K562 (cell line): ENCODE data around the gene ZFPM1. TPM values are rescaled to one million over a fixed set of nuclear protein-coding genes. Genes with fewer than 3 reads are reported as not detected.

ENCODE experiments used
- HDAC3 ChIP-seq: fragments of 450-650 bp; IDR thresholded peaks from 2 replicates; pipeline ENCODE4 v1.6.1; 2018; ENCODE audit warnings: borderline replicate concordance, mild to moderate bottlenecking, moderate library complexity; ENCODE audit not compliant: partially characterized antibody
- NFIC ChIP-seq: fragments of 450-650 bp; IDR thresholded peaks from 2 replicates; pipeline ENCODE4 v1.6.1; 2017; ENCODE audit warnings: mild to moderate bottlenecking, inconsistent platforms
- PHF21A ChIP-seq: fragments of 450-650 bp; IDR thresholded peaks from 2 replicates; pipeline ENCODE4 v1.6.1; 2017; ENCODE audit warnings: low read depth, borderline replicate concordance
- PRPF4 ChIP-seq: fragments of 200-400 bp; formaldehyde crosslinking; IDR thresholded peaks from one replicate; pipeline ENCODE4 v1.6.1; 2017; ENCODE audit warnings: low read length, low read depth, mild to moderate bottlenecking; ENCODE audit not compliant: insufficient read depth, poor library complexity, severe bottlenecking
- PTBP1 ChIP-seq: fragments of 200-400 bp; formaldehyde crosslinking; IDR thresholded peaks from 2 replicates; pipeline ENCODE4 v1.6.1; 2017; ENCODE audit warnings: low read depth, low read length
- TOE1 ChIP-seq, 2 experiments: fragments of 450-650 bp in 1 of 2; sonication (generic) in 1 of 2; formaldehyde crosslinking in 1 of 2; IDR thresholded peaks; 2 replicates each; pipeline versions ENCODE4 v1.7.1 to v1.8.0; 2016 to 2022; ENCODE audit warnings: borderline replicate concordance in 2 of 2, mild to moderate bottlenecking in 2 of 2, antibody characterized with exemption in 1 of 2, inconsistent platforms in 1 of 2, low read depth in 1 of 2, missing genetic modification reagents in 1 of 2, moderate library complexity in 1 of 2
- ZEB2 ChIP-seq: fragments of 450-650 bp; IDR thresholded peaks from 2 replicates; pipeline ENCODE4 v1.6.1; 2016
- ZNF668 ChIP-seq: fragments of 250-450 bp; sonication (Bioruptor Pico); IDR thresholded peaks from 2 replicates; pipeline ENCODE4 v1.8.0; 2022; ENCODE audit warnings: mild to moderate bottlenecking, inconsistent platforms
- ZNF696 ChIP-seq: fragments of 250-450 bp; sonication (Bioruptor Pico); conservative IDR thresholded peaks from 2 replicates; pipeline ENCODE4 v1.4.0; 2020; ENCODE audit warnings: mild to moderate bottlenecking, moderate library complexity
- polyA plus RNA-seq, 8 experiments: library from polyadenylated mRNA; depleted of rRNA in 4 of 8; stranded (reverse) in 5 of 8; unstranded in 3 of 8; fragments of >200 nt; fragmentation: Nextera tagmentation in 2 of 8; fragmentation: Illumina TruSeq in 1 of 8; extraction: Ambion mirVana in 2 of 8; extraction: Trizol in 1 of 8; gene quantifications; 2 replicates each; pipeline versions ENCODE4 v1.2.1 to v1.2.3, GENCODE V29; 2011 to 2014; ENCODE audit warnings: inconsistent platforms in 1 of 8, missing spikeins in 1 of 8
- total RNA-seq, 7 experiments: library from RNA; depleted of rRNA in 6 of 7; stranded (reverse); fragments of >200 nt in 6 of 7; fragmentation: Illumina TruSeq in 2 of 7; extraction: Trizol in 2 of 7; gene quantifications; 2 replicates each; pipeline versions ENCODE4 v1.2.1 to v1.2.3, GENCODE V29; 2011 to 2021; ENCODE audit warnings: low replicate concordance in 1 of 7
- TF ChIP-seq, protein P1 (sequence below), 2 experiments: fragments of 450-650 bp; formaldehyde crosslinking in 1 of 2; IDR thresholded peaks; 2 replicates each; pipeline versions ENCODE4 v1.4.0 to v1.6.1; 2014 to 2020; ENCODE audit warnings: mild to moderate bottlenecking in 2 of 2, borderline replicate concordance in 1 of 2, low read depth in 1 of 2
- TF ChIP-seq, protein P2 (sequence below): IDR thresholded peaks from 3 replicates; pipeline ENCODE4 v1.6.1; 2011; ENCODE audit warnings: borderline replicate concordance, mild to moderate bottlenecking; ENCODE audit not compliant: insufficient read length, insufficient read depth
- TF ChIP-seq, protein P3 (sequence below): sonication (generic); formaldehyde crosslinking; IDR thresholded peaks from 2 replicates; pipeline ENCODE4 v1.8.1; 2023; ENCODE audit warnings: mild to moderate bottlenecking, missing genetic modification reagents

The ZFPM1 gene
- total and polyA plus RNA-seq, 9 of the 15 experiments (the other 6 are each of a cell fraction or from before 2014, with no cell fraction given): 0.03 to 35.9 (median 1.4) TPM

DNA sequence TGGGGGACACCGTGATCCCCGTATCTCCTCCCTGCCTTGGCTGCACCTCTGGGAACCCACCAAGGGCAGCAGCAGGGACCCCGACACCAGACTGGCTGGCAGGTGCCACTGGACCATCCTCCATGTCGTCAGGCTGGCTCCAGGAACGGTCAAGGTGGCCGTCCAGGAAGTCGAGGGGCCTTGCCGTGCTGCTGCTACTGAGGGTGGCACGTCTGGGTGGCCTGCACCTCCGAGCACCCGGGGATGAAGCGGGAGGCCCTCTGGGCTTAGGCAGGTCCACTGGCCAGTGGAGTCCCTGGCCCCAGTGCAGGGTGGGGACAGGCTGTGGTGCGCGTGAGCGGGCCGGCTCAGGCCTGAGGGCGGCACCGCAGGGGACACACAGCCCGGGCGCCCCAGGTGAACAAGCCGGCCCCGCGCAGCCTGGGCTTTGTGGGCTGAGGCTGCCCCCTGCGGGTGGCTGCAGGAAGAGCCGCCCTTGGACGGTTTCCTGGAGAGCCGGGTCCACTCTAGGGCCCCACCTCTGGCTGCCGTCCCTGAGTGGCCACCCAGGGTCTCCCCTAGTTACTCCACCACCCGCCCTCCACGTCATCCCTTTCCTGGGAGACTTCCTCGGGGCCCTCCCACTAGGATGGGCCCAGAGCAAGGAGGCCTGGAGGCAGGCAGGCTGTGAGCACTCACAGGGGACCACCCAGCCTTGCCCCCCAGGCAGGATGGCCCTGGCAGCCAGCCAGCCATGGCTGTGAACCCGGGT lies 74.3 kb downstream of the ZFPM1 start (continued):
- TF ChIP-seq, protein P1, sequence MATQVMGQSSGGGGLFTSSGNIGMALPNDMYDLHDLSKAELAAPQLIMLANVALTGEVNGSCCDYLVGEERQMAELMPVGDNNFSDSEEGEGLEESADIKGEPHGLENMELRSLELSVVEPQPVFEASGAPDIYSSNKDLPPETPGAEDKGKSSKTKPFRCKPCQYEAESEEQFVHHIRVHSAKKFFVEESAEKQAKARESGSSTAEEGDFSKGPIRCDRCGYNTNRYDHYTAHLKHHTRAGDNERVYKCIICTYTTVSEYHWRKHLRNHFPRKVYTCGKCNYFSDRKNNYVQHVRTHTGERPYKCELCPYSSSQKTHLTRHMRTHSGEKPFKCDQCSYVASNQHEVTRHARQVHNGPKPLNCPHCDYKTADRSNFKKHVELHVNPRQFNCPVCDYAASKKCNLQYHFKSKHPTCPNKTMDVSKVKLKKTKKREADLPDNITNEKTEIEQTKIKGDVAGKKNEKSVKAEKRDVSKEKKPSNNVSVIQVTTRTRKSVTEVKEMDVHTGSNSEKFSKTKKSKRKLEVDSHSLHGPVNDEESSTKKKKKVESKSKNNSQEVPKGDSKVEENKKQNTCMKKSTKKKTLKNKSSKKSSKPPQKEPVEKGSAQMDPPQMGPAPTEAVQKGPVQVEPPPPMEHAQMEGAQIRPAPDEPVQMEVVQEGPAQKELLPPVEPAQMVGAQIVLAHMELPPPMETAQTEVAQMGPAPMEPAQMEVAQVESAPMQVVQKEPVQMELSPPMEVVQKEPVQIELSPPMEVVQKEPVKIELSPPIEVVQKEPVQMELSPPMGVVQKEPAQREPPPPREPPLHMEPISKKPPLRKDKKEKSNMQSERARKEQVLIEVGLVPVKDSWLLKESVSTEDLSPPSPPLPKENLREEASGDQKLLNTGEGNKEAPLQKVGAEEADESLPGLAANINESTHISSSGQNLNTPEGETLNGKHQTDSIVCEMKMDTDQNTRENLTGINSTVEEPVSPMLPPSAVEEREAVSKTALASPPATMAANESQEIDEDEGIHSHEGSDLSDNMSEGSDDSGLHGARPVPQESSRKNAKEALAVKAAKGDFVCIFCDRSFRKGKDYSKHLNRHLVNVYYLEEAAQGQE (IDR thresholded peaks at IDR 0.05; ENCODE audit: borderline replicate concordance): peak; percentile 94
- TF ChIP-seq, protein P1 (CRISPR knock-in tag; IDR thresholded peaks at IDR 0.05; ENCODE audit: low read depth): peak; percentile 58; the same call in 1 of the 2 replicates
- TF ChIP-seq ZNF668 (CRISPR knock-in tag) (no peak), ZNF696 (CRISPR knock-in tag) (no peak), ZEB2 (0 out of 2 replicates have a peak, but pooled peaks have one; percentile 53), HDAC3 (no peak), PHF21A (peak; percentile 56; the same call in 1 of the 2 replicates), PTBP1 (peak; percentile 59; the same call in 1 of the 2 replicates), PRPF4 (no peak), TOE1 (IDR thresholded peaks at IDR 0.05; ENCODE audit: borderline replicate concordance) (no peak), TOE1 (CRISPR knock-in tag; IDR thresholded peaks at IDR 0.05; ENCODE audit: borderline replicate concordance, low read depth) (no peak), NFIC (peak; percentile 67)
- TF ChIP-seq, protein P2, sequence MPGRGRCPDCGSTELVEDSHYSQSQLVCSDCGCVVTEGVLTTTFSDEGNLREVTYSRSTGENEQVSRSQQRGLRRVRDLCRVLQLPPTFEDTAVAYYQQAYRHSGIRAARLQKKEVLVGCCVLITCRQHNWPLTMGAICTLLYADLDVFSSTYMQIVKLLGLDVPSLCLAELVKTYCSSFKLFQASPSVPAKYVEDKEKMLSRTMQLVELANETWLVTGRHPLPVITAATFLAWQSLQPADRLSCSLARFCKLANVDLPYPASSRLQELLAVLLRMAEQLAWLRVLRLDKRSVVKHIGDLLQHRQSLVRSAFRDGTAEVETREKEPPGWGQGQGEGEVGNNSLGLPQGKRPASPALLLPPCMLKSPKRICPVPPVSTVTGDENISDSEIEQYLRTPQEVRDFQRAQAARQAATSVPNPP: no peak
- TF ChIP-seq, protein P3, sequence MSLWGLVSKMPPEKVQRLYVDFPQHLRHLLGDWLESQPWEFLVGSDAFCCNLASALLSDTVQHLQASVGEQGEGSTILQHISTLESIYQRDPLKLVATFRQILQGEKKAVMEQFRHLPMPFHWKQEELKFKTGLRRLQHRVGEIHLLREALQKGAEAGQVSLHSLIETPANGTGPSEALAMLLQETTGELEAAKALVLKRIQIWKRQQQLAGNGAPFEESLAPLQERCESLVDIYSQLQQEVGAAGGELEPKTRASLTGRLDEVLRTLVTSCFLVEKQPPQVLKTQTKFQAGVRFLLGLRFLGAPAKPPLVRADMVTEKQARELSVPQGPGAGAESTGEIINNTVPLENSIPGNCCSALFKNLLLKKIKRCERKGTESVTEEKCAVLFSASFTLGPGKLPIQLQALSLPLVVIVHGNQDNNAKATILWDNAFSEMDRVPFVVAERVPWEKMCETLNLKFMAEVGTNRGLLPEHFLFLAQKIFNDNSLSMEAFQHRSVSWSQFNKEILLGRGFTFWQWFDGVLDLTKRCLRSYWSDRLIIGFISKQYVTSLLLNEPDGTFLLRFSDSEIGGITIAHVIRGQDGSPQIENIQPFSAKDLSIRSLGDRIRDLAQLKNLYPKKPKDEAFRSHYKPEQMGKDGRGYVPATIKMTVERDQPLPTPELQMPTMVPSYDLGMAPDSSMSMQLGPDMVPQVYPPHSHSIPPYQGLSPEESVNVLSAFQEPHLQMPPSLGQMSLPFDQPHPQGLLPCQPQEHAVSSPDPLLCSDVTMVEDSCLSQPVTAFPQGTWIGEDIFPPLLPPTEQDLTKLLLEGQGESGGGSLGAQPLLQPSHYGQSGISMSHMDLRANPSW (CRISPR knock-in tag): 0 out of 2 replicates have a peak, but pooled peaks have one; percentile 33
